Activated CD8-positive, alpha-beta T cell treated with anti-CD3 and anti-CD28 coated beads, Interleukin-2, amount 10 ng/mL, durations not matched to agents 7 days and 5 days (primary cell): ENCODE results near the gene FZD10. TPM values are rescaled to one million over a fixed set of nuclear protein-coding genes. Genes with fewer than 3 reads are reported as not detected.

Source experiments
- ATAC-seq: fragments of 150-1000 bp; cut with Tn5 transposase; one replicate; pipeline ENCODE4 v1.10.0; 2021; ENCODE audit warnings: moderate library complexity
- CTCF ChIA-PET: fragments of 350-600 bp; sonication (Branson Sonifier 250); formaldehyde crosslinking; loops from one replicate; lab custom pipeline; 2021; ENCODE audit warnings: antibody characterized with exemption; lab: Charles Lee
- POLR2A ChIA-PET: fragments of 350-600 bp; sonication (Branson Sonifier 250); formaldehyde crosslinking; loops from one replicate; lab custom pipeline; 2021; ENCODE audit warnings: antibody characterized with exemption; lab: Charles Lee
- DNase-seq: peaks from one replicate; pipeline ENCODE4 v3.0.0-alpha.2; 2020
- H3K27ac Mint-ChIP-seq: one replicate; pipeline ENCODE4 v1.8.0; 2021; ENCODE audit warnings: mild to moderate bottlenecking, mixed read lengths
- H3K27me3 Mint-ChIP-seq: one replicate; pipeline ENCODE4 v1.8.0; 2021; ENCODE audit warnings: low read depth, mixed read lengths
- H3K36me3 Mint-ChIP-seq: one replicate; pipeline ENCODE4 v1.8.0; 2021; ENCODE audit warnings: low read depth, mixed read lengths
- H3K4me1 Mint-ChIP-seq: one replicate; pipeline ENCODE4 v1.8.0; 2021; ENCODE audit warnings: low read depth, mixed read lengths
- H3K4me3 Mint-ChIP-seq: one replicate; pipeline ENCODE4 v1.8.0; 2021; ENCODE audit warnings: mild to moderate bottlenecking, mixed read lengths
- H3K9me3 Mint-ChIP-seq: one replicate; pipeline ENCODE4 v1.8.0; 2022; ENCODE audit warnings: mixed read lengths; ENCODE audit not compliant: insufficient read depth
- total RNA-seq, 2 experiments: library from RNA; stranded (reverse); gene quantifications; one replicate each; pipeline ENCODE4 v1.2.3, GENCODE V29; 2021

Gene FZD10
- total RNA-seq, 2 experiments from 2014 or later, result not detected

DNA sequence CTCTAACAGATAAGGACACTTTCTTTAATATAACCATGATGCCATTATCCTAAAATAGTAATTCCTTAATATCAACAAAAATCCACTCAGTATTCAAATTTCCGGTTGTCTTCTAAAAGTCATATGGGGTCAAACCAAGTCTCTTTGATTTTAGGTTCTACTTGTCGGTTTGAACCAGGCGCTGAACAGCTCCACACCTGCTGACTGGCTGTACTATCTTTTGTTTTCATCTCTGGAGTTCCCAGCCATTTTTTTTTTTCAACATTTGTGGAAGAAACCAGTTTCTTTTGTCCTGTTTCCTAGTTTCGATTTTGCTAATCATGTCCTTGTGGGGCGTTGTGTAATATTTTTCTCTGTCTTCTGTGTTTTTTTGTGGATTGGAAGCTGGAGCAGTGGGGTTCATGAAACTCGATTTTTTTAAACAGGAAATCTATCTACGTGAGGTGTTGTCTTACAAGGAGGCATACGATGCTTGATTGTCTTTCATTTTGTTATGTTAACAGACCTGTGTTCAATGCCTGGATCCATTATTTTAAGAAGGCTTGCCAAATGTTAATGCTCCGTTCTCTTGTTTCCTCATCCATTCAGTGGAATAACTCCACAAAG, 50.2 kb downstream of the FZD10 start:
- POLR2A ChIA-PET, result no interaction called here
- no peak for DNase-seq
- Mint-ChIP-seq H3K9me3 (peaks cover 12% of the 10 kb centered on the region), H3K4me1 (no peaks in the 10 kb centered on the region), H3K36me3 (no peaks in the 10 kb centered on the region), H3K4me3 (no peak overlapping the region), H3K27ac (no peak overlapping the region), H3K27me3 (no peaks in the 10 kb centered on the region)
- ATAC-seq, result no peak
- CTCF ChIA-PET, result no interaction called here

- no peaks in the 10 kb centered on the region for H3K4me1 Mint-ChIP-seq
- no peak for ATAC-seq
- ChIA-PET CTCF (no interaction called here), POLR2A (no interaction called here)
- H3K4me3 Mint-ChIP-seq, result no peak overlapping the region
- no peaks in the 10 kb centered on the region for H3K36me3 Mint-ChIP-seq
- DNase-seq, result no peak
- peaks cover 8% of the 10 kb centered on the region for H3K9me3 Mint-ChIP-seq
- H3K27ac Mint-ChIP-seq, result no peak overlapping the region
- H3K27me3 Mint-ChIP-seq, result no peaks in the 10 kb centered on the region
These were observed 51.0 kb downstream of the FZD10 start for GRCh38 chr12:130213249-130213648.

DNA sequence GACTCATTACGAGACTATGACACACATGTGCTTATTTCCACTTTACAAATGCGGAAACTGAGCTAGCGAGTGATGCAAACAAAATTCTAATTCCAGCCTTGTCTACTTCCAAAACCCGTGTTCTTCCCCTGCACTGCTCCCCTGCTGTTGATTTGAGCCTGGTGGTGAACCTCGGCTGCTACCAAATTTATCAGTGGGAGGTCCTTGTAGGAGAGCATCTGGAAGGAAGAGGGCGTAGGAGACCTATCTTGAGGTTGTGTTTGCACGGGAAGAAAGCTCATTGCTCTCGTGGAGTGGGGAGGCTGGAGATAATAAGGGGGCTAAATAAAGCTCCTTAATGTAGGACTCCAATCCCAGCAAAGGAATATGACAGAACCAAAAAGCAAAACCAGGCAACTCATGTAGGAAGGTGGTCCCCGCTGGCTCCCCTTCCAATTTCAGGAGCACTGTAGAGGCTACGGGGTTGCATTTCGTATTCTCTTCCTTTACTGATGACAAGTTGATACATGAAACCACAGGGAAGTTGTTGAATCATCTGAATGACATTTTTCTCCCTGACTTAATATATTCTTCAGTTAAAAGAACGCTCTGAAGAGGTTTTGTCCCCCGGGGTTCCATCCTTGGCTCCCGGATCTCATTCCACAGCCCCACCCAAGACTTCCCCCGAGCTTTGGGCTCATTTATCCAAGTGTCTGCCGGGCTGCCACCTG, 52.6 kb downstream of the FZD10 start:
- Mint-ChIP-seq H3K27me3 (no peaks in the 10 kb centered on the region), H3K9me3 (peaks cover 10% of the 10 kb centered on the region), H3K27ac (no peak overlapping the region), H3K36me3 (no peaks in the 10 kb centered on the region), H3K4me3 (no peak overlapping the region), H3K4me1 (no peaks in the 10 kb centered on the region)
- CTCF ChIA-PET, result no interaction called here
- DNase-seq (no peak), ATAC-seq (no peak)
- POLR2A ChIA-PET, result no interaction called here

Other genes with a start within 250 kb of the FZD10 start
- gene PIWIL1, start 175.4 kb downstream of the FZD10 start, total RNA-seq, result not detected